Vagina (tissue), 2 donors: Measurements from ENCODE around the gene ADARB2. TPM values are rescaled to one million over a fixed set of nuclear protein-coding genes. Genes with fewer than 3 reads are reported as not detected.

Experiments used
- DNase-seq, 2 donors: peaks; one replicate each; pipeline ENCODE4 v3.0.0-alpha.2; 2017; ENCODE audit errors: extremely low spot score in 2 of 2
- H3K27ac ChIP-seq: fragments of 200-600 bp; sonication (generic); one replicate; pipeline ENCODE4 v1.5.1; 2019
- H3K27me3 ChIP-seq: fragments of 200-600 bp; sonication (generic); one replicate; pipeline ENCODE4 v1.5.1; 2019
- H3K36me3 ChIP-seq, 2 donors: fragments of 200-600 bp; sonication (generic); one replicate each; pipeline ENCODE4 v1.5.1; 2017 to 2019
- H3K4me1 ChIP-seq: fragments of 200-600 bp; sonication (generic); one replicate; pipeline ENCODE4 v1.5.1; 2019
- H3K4me3 ChIP-seq, 2 donors: fragments of 200-600 bp; sonication (generic); 1 replicate in 1 of 2; 2 replicates in 1 of 2; pipeline ENCODE4 v1.5.1; 2016 to 2019
- H3K9me3 ChIP-seq: fragments of 200-600 bp; sonication (generic); one replicate; pipeline ENCODE4 v1.5.1; 2019
- CTCF ChIP-seq, 3 experiments: fragments of 450-650 bp in 2 of 3; fragments of 200-600 bp in 1 of 3; sonication (generic) in 1 of 3; IDR thresholded peaks; one replicate each; pipeline ENCODE4 v1.5.1; 2017 to 2019; ENCODE audit warnings: antibody characterized with exemption in 3 of 3, mild to moderate bottlenecking in 2 of 3, moderate library complexity in 2 of 3
- POLR2A ChIP-seq, 2 donors: fragments of 450-650 bp; IDR thresholded peaks; one replicate each; pipeline ENCODE4 v1.6.1; 2017; ENCODE audit warnings: antibody characterized with exemption in 2 of 2, mild to moderate bottlenecking in 2 of 2, moderate library complexity in 2 of 2
- POLR2AphosphoS5 ChIP-seq, 2 donors: sonication (generic); formaldehyde crosslinking; IDR thresholded peaks; one replicate each; pipeline ENCODE4 v1.9.0; 2017; ENCODE audit warnings: antibody characterized with exemption in 2 of 2, mild to moderate bottlenecking in 2 of 2, low read depth in 1 of 2; ENCODE audit not compliant: insufficient read depth in 1 of 2
- intact Hi-C: fragments of 100-400 bp; cut with DNase I; formaldehyde crosslinking; loops from one replicate; pipeline ENCODE4 v1.15.1; 2023
- total RNA-seq: library from RNA; depleted of rRNA; stranded (reverse); fragments of >200 nt; gene quantifications from one replicate; pipeline ENCODE4 v1.2.3, GENCODE V29; 2016

ADARB2 gene
- total RNA-seq, 1 donor from 2014 or later: 3.4 TPM

- TF ChIP-seq CTCF (IDR thresholded peaks at IDR 0.05) (no peak), POLR2A (IDR thresholded peaks at IDR 0.05) (no peak), POLR2AphosphoS5 (IDR thresholded peaks at IDR 0.05; ENCODE audit: insufficient read depth in 1 of 2, low read depth in 1 of 2) (no peak)
- Histone ChIP-seq H3K4me1 (no peaks in the 10 kb centered on the region), H3K27me3 (no peaks in the 10 kb centered on the region), H3K27ac (no peak overlapping the region), H3K4me3 (no peak overlapping the region), H3K36me3 (peaks cover 0 to 32% of the 10 kb centered on the region in 2 donors), H3K9me3 (peaks cover 5% of the 10 kb centered on the region)
- peak; percentile 37 to 52 for DNase-seq
- intact Hi-C loops: no loop called here
Observed at GRCh38 chr10:1133495-1134045, 603.8 kb downstream of the ADARB2 start.

GRCh38 chr10:1132584-1132983 is 604.7 kb downstream of the ADARB2 start:
- Histone ChIP-seq H3K4me1 (no peaks in the 10 kb centered on the region), H3K4me3 (no peak overlapping the region), H3K9me3 (no peaks in the 10 kb centered on the region), H3K27me3 (no peaks in the 10 kb centered on the region), H3K27ac (no peak overlapping the region), H3K36me3 (peaks cover 0 to 33% of the 10 kb centered on the region in 2 donors)
- DNase-seq: peak; percentile 47 to 70
- no peak for TF ChIP-seq POLR2A (IDR thresholded peaks at IDR 0.05)
- no peak for TF ChIP-seq POLR2AphosphoS5 (IDR thresholded peaks at IDR 0.05; ENCODE audit: insufficient read depth in 1 of 2, low read depth in 1 of 2)
- intact Hi-C loops: no loop called here

- peak; percentile 60 to 72 for DNase-seq
- Histone ChIP-seq H3K4me1 (no peaks in the 10 kb centered on the region), H3K36me3 (peaks cover 0 to 33% of the 10 kb centered on the region in 2 donors), H3K9me3 (no peaks in the 10 kb centered on the region), H3K27me3 (no peaks in the 10 kb centered on the region), H3K4me3 (no peak overlapping the region), H3K27ac (no peak overlapping the region)
- intact Hi-C loops: no loop called here
- TF ChIP-seq POLR2AphosphoS5 (IDR thresholded peaks at IDR 0.05; ENCODE audit: insufficient read depth in 1 of 2, low read depth in 1 of 2) (no peak), POLR2A (IDR thresholded peaks at IDR 0.05) (no peak), CTCF (IDR thresholded peaks at IDR 0.05) (no peak)
Observed at GRCh38 chr10:1130995-1131790, 606.1 kb downstream of the ADARB2 start.

GRCh38 chr10:1130226-1130625 is 607.1 kb downstream of the ADARB2 start:
- Histone ChIP-seq H3K36me3 (peaks cover 0 to 42% of the 10 kb centered on the region in 2 donors), H3K27me3 (no peaks in the 10 kb centered on the region)

GRCh38 chr10:1128649-1129048 is 608.7 kb downstream of the ADARB2 start:
- no peak overlapping the region for H3K4me3 ChIP-seq
- H3K27ac ChIP-seq: no peak overlapping the region
- H3K36me3 ChIP-seq: peaks cover 0 to 57% of the 10 kb centered on the region in 2 donors
- H3K27me3 ChIP-seq: no peaks in the 10 kb centered on the region
- H3K9me3 ChIP-seq: no peaks in the 10 kb centered on the region
- H3K4me1 ChIP-seq: no peaks in the 10 kb centered on the region
- DNase-seq: peak in 1 of 2 donors; percentile 37
- intact Hi-C loops: no loop called here
- TF ChIP-seq POLR2AphosphoS5 (IDR thresholded peaks at IDR 0.05; ENCODE audit: insufficient read depth in 1 of 2, low read depth in 1 of 2): no peak
- no peak for TF ChIP-seq CTCF (IDR thresholded peaks at IDR 0.05)
- no peak for TF ChIP-seq POLR2A (IDR thresholded peaks at IDR 0.05)

More at GRCh38 chr10:1130226-1130625, 607.1 kb downstream of the ADARB2 start:
- no peaks in the 10 kb centered on the region for H3K4me1 ChIP-seq
- H3K9me3 ChIP-seq: no peaks in the 10 kb centered on the region
- no peak overlapping the region for H3K27ac ChIP-seq
- no peak for TF ChIP-seq CTCF (IDR thresholded peaks at IDR 0.05)
- TF ChIP-seq POLR2A (IDR thresholded peaks at IDR 0.05): no peak
- TF ChIP-seq POLR2AphosphoS5 (IDR thresholded peaks at IDR 0.05; ENCODE audit: insufficient read depth in 1 of 2, low read depth in 1 of 2): no peak
- no peak overlapping the region for H3K4me3 ChIP-seq
- intact Hi-C loops: no loop called here
- DNase-seq: peak; percentile 56 to 61
